Left lung (tissue), 10 donors: ENCODE results near the gene SIK3. TPM values are rescaled to one million over a fixed set of nuclear protein-coding genes. Genes with fewer than 3 reads are reported as not detected.

Source experiments
- ATAC-seq: fragments of 200-7000 bp; cut with Tn5 transposase; one replicate; pipeline ENCODE4 v1.9.1; 2020; ENCODE audit warnings: moderate library complexity
- DNase-seq, 4 donors: peaks; one replicate each; pipeline ENCODE4 v3.0.0-alpha.2; 2013 to 2020
- H3K27ac ChIP-seq, 2 donors: fragments of 200-600 bp; sonication (generic) in 1 of 2; one replicate each; pipeline versions ENCODE4 v1.5.0 to v1.8.0; 2020 to 2021
- H3K27me3 ChIP-seq, 2 donors: fragments of 200-600 bp; sonication (generic) in 1 of 2; one replicate each; pipeline versions ENCODE4 v1.5.0 to v1.8.0; 2020 to 2021
- H3K36me3 ChIP-seq, 2 donors: fragments of 200-600 bp; sonication (generic) in 1 of 2; one replicate each; pipeline versions ENCODE4 v1.5.0 to v1.8.0; 2020 to 2021
- H3K4me1 ChIP-seq, 2 donors: fragments of 200-600 bp; one replicate each; pipeline ENCODE4 v1.8.0; 2021
- H3K4me3 ChIP-seq, 2 donors: fragments of 200-600 bp; sonication (generic) in 1 of 2; one replicate each; pipeline versions ENCODE4 v1.5.0 to v1.8.0; 2020 to 2021; ENCODE audit warnings: mild to moderate bottlenecking in 1 of 2
- H3K9me3 ChIP-seq, 2 donors: fragments of 200-600 bp; sonication (generic) in 1 of 2; one replicate each; pipeline versions ENCODE4 v1.5.0 to v1.8.0; 2020 to 2021
- intact Hi-C, 2 donors: fragments of 100-400 bp; cut with DNase I; formaldehyde crosslinking; loops; one replicate each; pipeline versions ENCODE4 v1.11.2 to v1.14.2; 2022
- polyA plus RNA-seq, 6 donors: library from polyadenylated mRNA; unstranded; fragments of 120-200 nt; gene quantifications; one replicate each; pipeline ENCODE4 v1.2.1, GENCODE V29; 2013; ENCODE audit not compliant: insufficient read length in 6 of 6
- total RNA-seq, 2 donors: library from RNA; stranded (reverse); fragmentation: NEBNext Ultra II Directional; extraction: Animal tissue kit (Norgen Biotek cat#: 25700); gene quantifications; one replicate each; pipeline ENCODE4 v1.2.1, GENCODE V29; 2021
- TF ChIP-seq, protein P1 (sequence below), 2 donors: fragments of 200-600 bp; sonication (generic) in 1 of 2; IDR thresholded peaks; one replicate each; pipeline versions ENCODE4 v1.5.0 to v1.8.0; 2021; ENCODE audit warnings: antibody characterized with exemption in 2 of 2
- donor health status: DM: no; HTN: yes; CAD: no.
- donor health status: DM: no; HTN: no; CAD: no.

Gene SIK3
- total and polyA plus RNA-seq, 8 donors: 28.0 to 49.6 (median 35.9) TPM

DNA sequence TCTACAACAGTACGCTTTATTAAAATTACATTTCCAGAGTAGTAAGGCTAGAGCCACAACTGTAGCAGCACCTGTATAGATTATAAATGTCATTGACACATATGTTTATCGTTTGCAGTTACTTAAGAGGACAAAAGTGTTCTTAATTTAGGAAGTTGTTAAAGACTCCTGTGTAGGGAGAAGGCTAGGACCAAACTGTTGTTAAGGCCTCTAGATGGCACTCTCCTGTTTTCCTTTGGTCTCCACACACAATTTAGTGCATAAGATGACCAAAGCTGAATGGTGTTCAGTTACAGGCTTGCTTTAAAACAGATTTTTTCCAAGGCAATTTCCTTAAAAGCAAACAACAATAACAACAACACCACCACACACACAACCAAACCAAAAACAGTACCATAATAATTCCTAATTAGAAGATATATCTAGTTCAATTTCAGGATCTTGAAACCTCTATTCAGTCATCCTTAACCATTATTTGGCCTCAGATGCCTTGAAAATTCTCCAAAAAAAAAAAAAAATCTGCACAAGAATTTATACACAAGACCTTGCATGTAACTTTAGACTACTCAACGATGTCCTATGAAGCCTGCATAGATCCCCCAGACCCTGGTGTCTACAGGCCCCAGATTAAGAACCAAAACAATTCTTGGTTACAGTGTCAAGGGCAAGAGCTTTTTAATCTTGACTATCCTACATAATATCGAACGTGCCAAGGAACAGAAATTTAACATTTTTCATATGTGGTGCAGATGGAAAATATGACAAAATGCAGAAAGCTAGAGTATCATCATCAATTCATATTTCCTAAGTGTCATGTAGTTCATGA lies 218.2 kb downstream of the SIK3 start:
- TF ChIP-seq, protein P1, sequence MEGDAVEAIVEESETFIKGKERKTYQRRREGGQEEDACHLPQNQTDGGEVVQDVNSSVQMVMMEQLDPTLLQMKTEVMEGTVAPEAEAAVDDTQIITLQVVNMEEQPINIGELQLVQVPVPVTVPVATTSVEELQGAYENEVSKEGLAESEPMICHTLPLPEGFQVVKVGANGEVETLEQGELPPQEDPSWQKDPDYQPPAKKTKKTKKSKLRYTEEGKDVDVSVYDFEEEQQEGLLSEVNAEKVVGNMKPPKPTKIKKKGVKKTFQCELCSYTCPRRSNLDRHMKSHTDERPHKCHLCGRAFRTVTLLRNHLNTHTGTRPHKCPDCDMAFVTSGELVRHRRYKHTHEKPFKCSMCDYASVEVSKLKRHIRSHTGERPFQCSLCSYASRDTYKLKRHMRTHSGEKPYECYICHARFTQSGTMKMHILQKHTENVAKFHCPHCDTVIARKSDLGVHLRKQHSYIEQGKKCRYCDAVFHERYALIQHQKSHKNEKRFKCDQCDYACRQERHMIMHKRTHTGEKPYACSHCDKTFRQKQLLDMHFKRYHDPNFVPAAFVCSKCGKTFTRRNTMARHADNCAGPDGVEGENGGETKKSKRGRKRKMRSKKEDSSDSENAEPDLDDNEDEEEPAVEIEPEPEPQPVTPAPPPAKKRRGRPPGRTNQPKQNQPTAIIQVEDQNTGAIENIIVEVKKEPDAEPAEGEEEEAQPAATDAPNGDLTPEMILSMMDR (IDR thresholded peaks at IDR 0.05): peak; percentile 57 to 69
- H3K27me3 ChIP-seq: no peaks in the 10 kb centered on the region
- DNase-seq (peak in 2 of 4 donors; percentile 57 to 74), ATAC-seq (peak; percentile 97)
- peaks cover 0 to 20% of the 10 kb centered on the region in 2 donors for H3K36me3 ChIP-seq
- no peak overlapping the region for H3K27ac ChIP-seq
- intact Hi-C loops: loop anchor here in 1 of 2 donors (5.0 kb wide), 1 partner anchor 222 kb away; no protein-coding TSS in a partner anchor
- H3K4me3 ChIP-seq: no peak overlapping the region
- peaks cover 4 to 7% of the 10 kb centered on the region in 2 donors for H3K4me1 ChIP-seq
- no peaks in the 10 kb centered on the region for H3K9me3 ChIP-seq

DNA sequence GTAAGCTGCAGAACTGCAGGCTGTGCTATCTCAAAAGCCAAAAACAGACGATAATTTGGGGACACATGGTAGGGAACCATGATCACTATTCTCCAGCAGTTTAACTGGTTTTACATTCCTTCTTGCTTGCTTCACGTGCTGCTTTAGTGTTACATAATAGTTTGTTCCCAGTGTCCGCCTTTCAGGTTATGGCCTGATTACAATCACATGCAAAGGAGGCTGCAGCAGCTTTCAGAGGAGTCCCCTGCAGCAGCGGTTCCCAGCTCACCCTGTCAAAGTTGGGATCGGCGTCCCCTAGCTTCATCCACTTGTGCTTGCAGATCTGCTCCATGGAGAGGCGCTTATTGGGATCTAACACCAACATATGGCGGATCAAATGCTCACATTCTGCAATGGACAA lies 221.6 kb downstream of the SIK3 start:
- no peak for ATAC-seq
- Histone ChIP-seq H3K27ac (no peak overlapping the region), H3K4me1 (peaks cover 4 to 7% of the 10 kb centered on the region in 2 donors), H3K27me3 (no peaks in the 10 kb centered on the region), H3K9me3 (no peaks in the 10 kb centered on the region), H3K4me3 (no peak overlapping the region), H3K36me3 (peaks cover 0 to 54% of the 10 kb centered on the region in 2 donors)
- intact Hi-C loops: no loop called here
- no peak for DNase-seq
- TF ChIP-seq, protein P1 (IDR thresholded peaks at IDR 0.05): no peak

DNA sequence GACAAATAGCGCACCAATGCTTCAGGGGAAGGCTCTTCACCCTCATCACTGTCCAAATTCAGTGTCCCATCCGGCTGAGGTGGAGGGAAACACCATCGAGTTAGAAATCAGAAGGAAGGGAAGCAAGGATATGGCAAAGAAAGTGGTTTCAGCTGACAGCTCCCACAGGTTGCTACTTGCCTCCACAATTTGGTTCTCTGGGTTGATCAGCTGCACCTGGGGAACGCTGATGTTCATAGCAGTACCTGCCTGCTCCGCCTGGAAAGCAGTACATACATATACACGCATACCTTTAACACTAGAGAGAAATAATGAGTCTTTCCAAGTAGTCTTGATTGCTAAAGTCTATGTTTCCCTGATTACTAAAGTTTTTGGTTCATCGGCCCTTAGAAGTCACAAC lies 223.0 kb downstream of the SIK3 start:
- Histone ChIP-seq H3K27me3 (no peaks in the 10 kb centered on the region), H3K4me1 (peaks cover 3 to 18% of the 10 kb centered on the region in 2 donors), H3K27ac (no peak overlapping the region), H3K36me3 (peaks cover 0 to 69% of the 10 kb centered on the region in 2 donors), H3K9me3 (no peaks in the 10 kb centered on the region), H3K4me3 (no peak overlapping the region)
- TF ChIP-seq, protein P1 (IDR thresholded peaks at IDR 0.05): no peak
- intact Hi-C loops: no loop called here
- DNase-seq (no peak), ATAC-seq (no peak)

DNA sequence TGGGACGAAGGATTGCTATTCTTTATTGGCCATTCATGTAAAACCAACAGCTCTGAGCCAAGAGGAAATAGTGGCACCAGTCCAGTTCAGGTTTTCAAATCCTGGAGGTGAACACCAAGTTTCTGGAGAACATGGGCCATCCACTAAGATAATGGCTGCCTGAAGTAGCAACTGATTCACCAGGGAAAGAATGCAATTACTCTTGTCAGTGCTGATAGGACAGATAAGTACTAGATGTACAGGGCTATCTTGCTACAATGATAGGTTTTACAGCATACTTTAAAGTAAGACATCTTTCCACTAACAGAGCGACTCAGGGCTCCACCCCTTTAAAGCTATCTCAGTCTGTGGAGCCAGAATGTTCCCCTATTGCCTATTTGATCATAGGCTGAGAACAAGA lies 224.0 kb downstream of the SIK3 start:
- Histone ChIP-seq H3K4me3 (no peak overlapping the region), H3K27ac (no peak overlapping the region), H3K9me3 (no peaks in the 10 kb centered on the region), H3K36me3 (peaks cover 0 to 78% of the 10 kb centered on the region in 2 donors), H3K27me3 (no peaks in the 10 kb centered on the region), H3K4me1 (peaks cover 0 to 11% of the 10 kb centered on the region in 2 donors)
- intact Hi-C loops: no loop called here
- TF ChIP-seq, protein P1 (IDR thresholded peaks at IDR 0.05): no peak
- DNase-seq (no peak), ATAC-seq (no peak)

DNA sequence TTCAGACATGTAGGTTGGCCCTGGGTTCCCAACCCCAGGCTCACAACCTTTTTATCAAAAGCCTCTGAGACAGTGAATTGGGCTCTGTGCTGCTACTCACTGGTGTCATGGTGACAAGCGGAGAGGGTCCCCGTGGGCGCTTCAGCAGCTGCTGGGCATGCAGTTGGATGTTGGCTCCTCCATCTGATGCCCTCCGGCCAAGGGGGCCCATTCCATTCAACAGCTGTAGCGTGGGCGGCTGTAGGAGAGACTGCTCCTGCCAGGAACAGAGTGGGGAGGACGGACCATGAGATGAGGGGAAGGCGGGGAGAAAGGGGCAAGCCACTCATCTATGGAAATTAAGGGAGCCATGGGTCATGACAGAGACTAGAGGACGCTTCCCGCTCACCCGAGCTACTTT lies 224.8 kb downstream of the SIK3 start:
- Histone ChIP-seq H3K36me3 (peaks cover 0 to 85% of the 10 kb centered on the region in 2 donors), H3K4me1 (peaks cover 0 to 11% of the 10 kb centered on the region in 2 donors), H3K9me3 (no peaks in the 10 kb centered on the region), H3K4me3 (no peak overlapping the region), H3K27ac (no peak overlapping the region), H3K27me3 (no peaks in the 10 kb centered on the region)
- intact Hi-C loops: no loop called here
- TF ChIP-seq, protein P1 (IDR thresholded peaks at IDR 0.05): no peak
- ATAC-seq (no peak), DNase-seq (no peak)
